ENCODE measurements around the gene MTOR. TPM values are rescaled to one million over a fixed set of nuclear protein-coding genes. Genes with fewer than 3 reads are reported as not detected.

The MTOR gene
- total and polyA plus RNA-seq, 2 donors (not counting 3 experiments of a cell fraction or from before 2014, with no cell fraction given) = 33.5 to 50.4 TPM

- intact Hi-C loops (cut with micrococcal nuclease) = no loop called here
- H3K79me2 ChIP-seq (ENCODE audit: control insufficient read depth, insufficient read depth, low read length) = no peaks in the 10 kb centered on the region
- H3K9me3 ChIP-seq (replicated peaks; ENCODE audit: control insufficient read depth, insufficient read depth, low read length) = no peaks in the 10 kb centered on the region
- H3K4me3 ChIP-seq (replicated peaks in 1 of 3; ENCODE audit: insufficient read depth in 1 of 3, low read depth in 1 of 3, low read length in 3 of 3) = no peak overlapping the region
- no peaks in the 10 kb centered on the region for H4K20me1 ChIP-seq (replicated peaks; ENCODE audit: control insufficient read depth, extremely low read depth, insufficient read depth, low read length)
- no peak for DNase-seq (ENCODE audit: low read depth, low spot score)
- no TSS peak for BruUV-seq (replicated peaks)
- dilution Hi-C loops (cut with MboI; ENCODE audit: extremely low pct_ligation_motif_present, low sequenced_read_pairs) = no loop called here
- POLR2A ChIA-PET = no interaction called here
- TF ChIP-seq JUN (IDR thresholded peaks at IDR 0.05; ENCODE audit: borderline replicate concordance, insufficient read depth, insufficient read length, low read depth) (no peak), CTCF (IDR thresholded peaks at IDR 0.05; ENCODE audit: extremely low read depth in 1 of 2, insufficient read depth in 1 of 2, low read depth in 1 of 2, low read length in 2 of 2) (no peak), FOS (IDR thresholded peaks at IDR 0.05; ENCODE audit: borderline replicate concordance, insufficient read depth, low read length) (no peak), MAX (IDR thresholded peaks at IDR 0.05; ENCODE audit: insufficient read depth, insufficient read length) (no peak), GATA2 (IDR thresholded peaks at IDR 0.05; ENCODE audit: insufficient read depth, insufficient read length, low read depth, low read length) (no peak), POLR2A (IDR thresholded peaks at IDR 0.05; ENCODE audit: low read depth, low read length) (no peak), EZH2 (IDR thresholded peaks at IDR 0.05; ENCODE audit: borderline replicate concordance, low read depth, low read length, severe bottlenecking) (no peak), POLR2AphosphoS5 (IDR thresholded peaks at IDR 0.05; ENCODE audit: insufficient read depth, low read depth, low read length) (no peak), MYC (IDR thresholded peaks at IDR 0.05; ENCODE audit: low read depth, low read length) (no peak)
- no peak overlapping the region for H3K4me2 ChIP-seq (ENCODE audit: insufficient read depth, low read length)
- no peak overlapping the region for H3K27ac ChIP-seq (ENCODE audit: insufficient read depth, low read depth, low read length)
- no peaks in the 10 kb centered on the region for H3K4me1 ChIP-seq (ENCODE audit: control insufficient read depth, extremely low read depth, insufficient read depth, low read length)
- no peaks in the 10 kb centered on the region for H3K9me1 ChIP-seq (replicated peaks; ENCODE audit: control insufficient read depth, extremely low read depth, insufficient read depth, low read length)
- H3K36me3 ChIP-seq (ENCODE audit: control insufficient read depth in 2 of 2, extremely low read depth in 1 of 2, insufficient read depth in 2 of 2, low read length in 2 of 2) = peaks cover 25 to 49% of the 10 kb centered on the region in 2 experiments
- no peaks in the 10 kb centered on the region for H3K27me3 ChIP-seq (ENCODE audit: control insufficient read depth in 2 of 2, insufficient read depth in 2 of 2, low read length in 2 of 2)
- no peak for FAIRE-seq
- CTCF ChIA-PET = interaction anchor here (1.2 kb wide), 1 partner anchor 17 kb away, joined by 3 read pairs; no protein-coding TSS in a partner anchor
- no peak overlapping the region for H3K9ac ChIP-seq (replicated peaks; ENCODE audit: extremely low read depth, insufficient read depth, low read length)
- no peak overlapping the region for H2AFZ ChIP-seq (ENCODE audit: low read depth, low read length)
Observed at GRCh38 chr1:11124965-11125364, 137.4 kb downstream of the MTOR start.

Data from endothelial cell of umbilical vein (primary cell).